Measurements from ENCODE around the gene LRRC71.

GRCh38 chr1:156975084-156975483 is 54.7 kb downstream of the LRRC71 start:
- TF ChIP-seq CTCF (IDR thresholded peaks at IDR 0.05) (no peak), POLR2A (IDR thresholded peaks at IDR 0.05) (no peak)
